T-helper 9 cell (primary cell): ENCODE results near the gene SCAMP4.
A peak's percentile ranks its signal among the peaks of the same experiment; 100 is the strongest.

Experiments used
- DNase-seq: peaks from one replicate; pipeline ENCODE4 v3.0.0-alpha.2; 2020

SCAMP4 gene

DNA sequence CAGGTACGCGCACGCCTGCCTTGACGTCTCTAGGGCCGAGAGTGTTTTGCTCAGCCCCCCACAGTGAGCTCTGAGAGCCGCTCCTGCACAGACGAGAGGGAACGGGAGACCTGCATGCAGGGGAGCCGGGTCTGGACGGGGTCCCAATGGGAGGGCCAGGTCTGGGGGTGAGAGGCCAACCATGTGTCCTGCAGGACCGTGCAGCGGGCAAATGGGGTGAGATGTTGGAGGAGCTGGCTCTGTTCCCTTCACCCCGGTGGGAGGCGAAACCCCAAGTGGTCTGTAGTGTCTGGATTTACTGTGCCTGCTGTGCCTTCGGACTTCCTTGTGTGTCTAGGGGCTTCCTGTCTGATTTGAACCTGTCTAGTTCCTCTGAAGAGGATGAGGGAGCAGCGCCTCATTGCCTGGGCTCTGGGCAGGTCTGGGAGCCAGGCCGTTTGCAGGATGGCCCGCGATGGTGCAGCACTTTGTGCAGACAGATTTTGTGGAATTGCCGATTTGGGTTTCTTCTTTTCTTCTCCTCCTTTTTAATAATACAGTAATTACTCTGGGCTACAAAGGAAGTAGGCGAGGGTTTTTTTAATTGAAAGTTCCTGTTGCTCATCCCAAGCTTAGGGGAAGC, 37.8 kb downstream of the SCAMP4 start:
- DNase-seq: peak; percentile 36

DNA sequence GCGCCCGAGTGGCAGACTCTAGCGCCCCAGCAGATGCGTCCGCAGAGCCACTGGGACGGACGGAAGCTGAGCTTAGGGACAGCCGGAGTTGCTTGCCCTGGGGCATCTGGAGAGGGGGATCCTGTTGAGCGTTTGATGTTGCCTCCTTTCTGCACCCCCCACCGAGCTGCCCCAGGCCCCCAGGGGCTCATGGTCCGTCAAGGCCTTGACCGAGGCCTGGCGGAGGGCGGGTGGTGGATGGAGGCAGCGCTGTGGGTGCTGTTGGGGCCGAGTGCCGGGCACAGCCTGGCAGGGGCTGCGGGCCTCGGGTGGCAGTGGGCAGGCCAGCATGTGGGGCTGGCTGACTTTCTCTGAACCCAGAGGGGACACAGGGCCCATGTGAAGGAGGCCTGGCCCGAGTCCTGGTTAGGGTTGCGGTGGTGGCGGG, 38.5 kb downstream of the SCAMP4 start:
- DNase-seq: no peak

DNA sequence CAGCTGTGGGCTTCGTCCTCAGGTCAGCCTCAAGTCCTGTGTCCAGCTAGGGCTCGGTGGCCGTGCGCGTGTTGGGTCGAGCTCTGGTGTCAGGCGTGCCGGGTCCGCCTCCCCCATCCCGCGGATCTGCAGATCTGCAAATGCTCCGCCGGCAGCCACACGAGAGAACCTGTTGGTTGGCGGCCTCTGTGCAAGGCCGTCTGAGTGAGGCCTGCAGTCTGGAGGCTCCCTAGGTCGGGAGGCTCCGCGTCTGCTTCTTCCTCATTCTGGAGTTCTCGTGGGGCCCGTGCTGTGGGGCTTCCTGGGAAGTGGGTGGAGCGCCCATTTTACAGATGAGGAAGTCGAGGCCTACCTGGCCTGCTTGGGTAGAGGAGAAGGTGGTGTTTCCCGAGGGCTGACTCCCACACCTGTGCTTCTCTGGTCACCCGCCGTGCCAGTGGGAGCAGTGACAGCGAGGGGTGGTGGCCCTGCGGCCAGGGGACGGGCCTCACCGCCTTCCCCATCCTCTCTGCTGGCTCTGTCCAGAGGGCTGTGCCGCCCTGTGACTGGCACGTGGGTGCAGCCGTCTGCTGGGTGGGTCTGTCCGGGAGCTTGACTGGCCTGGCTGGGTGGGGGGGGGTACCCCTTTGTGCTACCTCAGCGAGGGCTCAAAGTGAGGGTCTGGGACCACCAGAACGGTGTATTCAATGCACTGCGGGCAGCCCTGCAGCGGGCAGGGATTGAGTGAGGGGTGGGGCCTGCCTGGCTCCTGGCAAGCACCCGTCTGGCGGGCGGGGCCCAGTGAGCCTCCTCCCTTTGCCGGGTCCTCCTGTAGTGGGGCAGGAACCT, 39.1 kb downstream of the SCAMP4 start:
- DNase-seq: no peak

DNA sequence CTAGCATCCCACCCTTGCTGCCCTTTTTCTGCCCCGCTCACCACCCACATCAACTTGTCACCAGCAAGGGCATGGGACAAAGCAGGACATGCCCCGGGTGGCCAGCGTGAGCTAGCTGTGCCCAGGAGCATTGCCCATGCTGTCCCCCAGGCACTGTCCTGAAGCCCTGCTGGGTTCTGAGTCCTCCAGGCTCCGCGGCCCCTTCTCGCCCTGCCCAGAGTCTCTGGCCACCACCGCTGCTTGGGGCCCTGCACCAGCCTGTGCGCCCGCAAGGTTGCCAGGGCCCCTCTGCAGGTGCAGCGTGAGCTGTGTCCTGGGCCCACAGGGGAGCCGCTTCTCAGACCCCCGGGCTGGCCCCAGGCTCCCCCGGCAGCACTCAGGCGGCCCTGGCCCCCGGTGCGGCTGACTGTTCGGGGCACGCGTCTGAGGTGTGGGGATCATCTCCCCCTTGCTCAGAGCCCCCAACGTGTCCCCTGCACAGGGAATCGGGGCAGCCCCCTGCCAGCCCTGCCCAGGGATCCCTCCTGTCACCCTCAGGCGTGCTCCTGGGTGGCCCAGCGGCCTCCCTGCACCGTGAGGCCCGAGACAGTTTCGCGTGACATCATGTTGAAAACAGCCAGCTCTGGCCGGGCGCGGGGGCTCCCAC, 39.8 kb downstream of the SCAMP4 start:
- no peak for DNase-seq

DNA sequence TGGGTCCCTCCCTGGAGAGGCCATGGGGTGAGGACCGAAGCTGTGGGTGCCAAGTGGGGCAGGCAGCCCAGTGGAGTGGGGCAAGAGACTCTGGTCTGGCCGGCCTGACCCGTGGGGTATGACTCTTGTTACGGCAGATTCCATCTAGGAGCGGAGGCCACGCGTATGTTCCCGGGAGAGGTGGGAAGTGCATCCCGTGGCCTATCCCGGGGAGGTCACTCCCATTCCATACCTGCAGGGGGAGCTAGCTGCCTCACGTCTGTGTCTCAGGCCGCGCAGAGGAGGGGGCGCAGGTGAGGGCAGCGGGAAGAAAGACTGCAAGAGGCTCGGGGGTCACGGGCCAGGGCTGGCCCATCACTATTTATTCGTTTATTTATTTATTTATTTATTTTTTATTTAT, 40.7 kb downstream of the SCAMP4 start:
- no peak for DNase-seq

DNA sequence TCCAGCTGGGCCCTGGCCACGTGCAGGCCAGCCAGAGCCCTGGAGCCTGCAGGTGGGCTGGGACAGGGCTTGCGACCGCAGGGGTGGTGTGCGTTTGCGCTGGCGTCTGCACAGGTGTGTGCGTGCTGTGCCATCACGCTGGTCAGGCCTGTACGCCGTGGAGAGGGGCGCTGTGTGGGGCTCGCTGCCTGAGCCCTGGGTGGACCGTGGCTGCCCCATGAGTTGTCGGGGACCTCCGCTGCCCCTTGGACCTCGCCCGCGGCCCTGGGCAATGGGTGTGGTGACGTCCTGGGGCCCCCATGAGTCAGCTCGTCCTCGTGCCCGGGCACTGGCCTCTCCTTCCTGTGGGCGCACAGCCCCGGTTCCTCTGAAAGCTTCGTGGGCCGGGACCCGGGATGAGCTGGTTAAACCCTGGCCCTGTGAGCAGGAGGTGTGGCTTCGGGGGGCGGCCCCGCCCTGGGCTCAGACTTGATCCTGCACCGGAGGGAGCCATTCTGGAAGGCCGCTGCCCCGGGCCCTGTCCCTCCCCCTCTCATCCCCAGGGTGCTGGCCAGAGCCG, 42.5 kb downstream of the SCAMP4 start:
- no peak for DNase-seq

DNA sequence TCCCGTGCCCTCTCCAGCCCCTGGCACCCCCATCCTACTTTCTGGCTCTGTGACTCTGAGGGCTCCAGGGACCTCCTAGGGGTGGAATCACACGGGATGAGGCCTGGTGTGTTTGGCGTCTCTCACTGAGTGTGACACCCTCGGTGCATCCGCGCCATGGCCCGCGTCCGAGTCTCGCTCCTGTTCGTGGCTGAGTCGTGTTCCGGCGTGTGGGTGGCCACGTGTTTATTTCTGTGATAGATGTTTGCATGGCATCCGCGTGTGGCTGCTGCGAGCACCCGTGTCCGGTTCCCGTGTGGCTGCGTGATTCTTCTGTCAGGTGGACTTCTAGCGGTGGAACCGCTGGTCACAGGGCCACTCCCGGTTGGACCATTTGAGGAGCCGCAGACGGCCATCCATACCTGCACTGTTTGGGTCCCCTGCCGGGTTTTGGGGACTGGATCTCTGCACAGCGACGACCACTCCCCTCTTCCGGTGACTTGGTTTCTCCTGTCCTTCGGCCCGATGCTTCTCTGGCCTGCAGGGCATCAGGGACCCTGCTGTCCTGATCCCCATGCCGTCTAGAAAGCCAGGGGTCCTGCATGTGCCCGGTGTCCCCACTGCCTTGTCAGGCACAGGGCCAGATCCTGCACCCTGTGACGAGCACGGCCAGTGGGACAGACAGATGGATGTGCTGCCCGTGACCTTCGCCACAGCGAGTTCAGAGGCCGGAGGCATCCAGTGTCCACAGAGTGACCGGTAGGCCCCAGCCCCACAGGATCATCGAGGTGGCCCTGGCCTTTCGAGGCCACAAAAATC, 44.3 kb downstream of the SCAMP4 start:
- no peak for DNase-seq

DNA sequence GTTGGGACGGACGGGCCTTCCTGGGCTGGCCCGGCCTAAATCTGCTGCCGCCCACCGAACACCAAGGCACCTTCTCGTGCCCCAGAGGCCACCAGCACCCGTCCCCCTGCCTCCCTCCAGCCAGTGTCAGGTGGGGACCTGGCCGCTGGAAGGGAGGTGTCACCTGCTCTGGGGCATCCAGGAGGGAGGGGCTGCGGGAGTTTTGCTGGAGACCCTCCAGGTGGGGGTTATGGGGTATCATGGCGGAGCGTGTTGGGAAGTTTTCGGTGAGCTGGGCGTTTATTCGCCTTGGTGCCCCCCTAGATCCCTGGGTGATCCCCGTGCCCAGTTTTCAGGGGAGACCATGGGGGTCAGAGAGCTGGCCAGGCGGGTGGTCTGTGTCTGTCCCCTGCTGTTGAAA, 45.4 kb downstream of the SCAMP4 start:
- DNase-seq: no peak

DNA sequence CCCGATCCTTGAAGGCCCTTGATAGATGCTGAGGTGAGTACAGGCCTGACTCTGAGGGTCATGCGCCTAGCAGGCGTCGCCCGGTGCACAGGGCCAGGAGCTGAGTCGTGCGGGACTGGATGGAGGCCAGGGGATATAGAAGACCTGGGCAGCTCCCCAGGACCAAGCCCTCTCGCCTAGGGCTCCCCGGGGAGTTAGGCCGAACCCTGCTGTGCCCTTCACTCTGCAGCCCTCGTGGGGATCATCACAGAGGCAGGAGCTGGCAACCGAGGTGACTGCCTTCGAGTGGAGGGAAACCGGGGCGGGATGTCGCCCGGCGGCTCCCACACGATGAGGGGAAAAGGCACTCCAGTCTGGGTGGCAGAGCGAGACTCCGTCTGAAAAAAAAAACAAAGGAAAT, 47.4 kb downstream of the SCAMP4 start:
- DNase-seq: no peak

DNA sequence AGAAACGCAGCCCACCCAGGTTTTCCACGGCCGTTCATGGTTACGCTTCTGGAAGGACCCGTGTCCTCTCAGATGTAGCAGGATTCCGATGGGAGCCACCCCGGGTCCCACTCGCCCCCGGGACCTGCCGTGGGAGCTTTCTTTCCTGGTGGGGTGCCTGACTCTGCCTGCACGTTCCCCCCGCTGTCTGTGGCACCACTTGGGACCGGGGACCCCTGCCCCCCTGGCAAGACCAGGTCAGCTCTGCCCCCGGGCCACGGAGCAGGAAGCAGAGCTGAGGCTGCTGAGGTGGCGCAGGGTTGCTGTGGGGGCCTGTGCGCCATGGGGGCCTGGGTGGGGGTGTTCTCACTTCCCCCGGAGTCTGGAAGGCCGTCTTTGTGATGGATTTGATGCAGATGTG, 47.8 kb downstream of the SCAMP4 start:
- DNase-seq: no peak

DNA sequence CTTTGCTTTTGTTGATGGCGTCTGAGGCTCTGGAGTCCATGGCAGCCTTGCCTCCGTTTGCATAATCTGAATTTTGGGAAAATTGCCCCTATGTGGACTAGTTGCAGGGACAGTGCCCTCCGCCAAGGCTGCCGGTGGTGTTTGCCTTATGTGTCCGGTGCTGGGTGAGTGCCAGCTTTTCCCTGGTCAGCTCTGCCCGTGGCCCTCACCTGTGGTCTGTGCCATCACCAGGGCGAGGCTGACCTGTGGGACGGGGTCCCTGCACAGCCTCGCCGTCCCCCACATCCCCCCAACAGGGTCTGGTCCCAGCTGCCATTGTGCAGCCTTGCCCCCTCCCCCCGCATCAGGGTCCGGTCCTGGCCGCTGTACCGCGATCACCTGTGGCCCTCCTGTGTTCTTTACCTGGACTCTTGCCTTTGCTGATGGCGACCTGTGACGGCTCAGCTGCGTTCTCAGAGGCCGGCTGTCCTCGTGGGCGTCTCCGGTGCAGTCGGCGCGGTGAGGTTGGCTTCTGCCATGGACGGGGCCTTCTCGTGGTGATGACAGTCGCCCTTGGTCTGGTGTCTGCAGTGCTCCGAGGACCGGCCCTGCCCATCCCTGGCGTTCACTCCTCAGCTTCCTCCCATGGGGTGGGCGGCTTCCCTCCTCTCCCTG, 48.4 kb downstream of the SCAMP4 start:
- no peak for DNase-seq

DNA sequence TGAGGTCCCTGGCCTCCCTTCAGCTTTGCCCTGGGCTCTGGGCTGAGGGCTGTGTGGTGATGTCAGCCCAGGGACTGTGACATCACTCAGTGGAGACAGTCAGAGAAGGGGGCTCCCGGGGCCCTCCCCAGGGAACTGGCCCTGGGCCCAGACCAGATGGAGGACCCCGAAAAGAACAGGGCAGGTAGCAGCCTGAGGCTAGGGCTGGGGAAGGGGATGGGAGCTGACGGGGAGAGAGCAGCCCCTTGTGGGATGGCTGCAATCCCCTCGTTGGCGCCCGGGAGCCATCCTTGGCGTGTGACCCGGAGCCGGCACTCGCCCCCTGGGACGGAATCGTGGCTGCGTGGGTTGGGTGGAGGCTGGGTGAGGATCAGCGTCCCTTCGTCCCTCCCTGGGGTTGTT, 49.3 kb downstream of the SCAMP4 start:
- no peak for DNase-seq

DNA sequence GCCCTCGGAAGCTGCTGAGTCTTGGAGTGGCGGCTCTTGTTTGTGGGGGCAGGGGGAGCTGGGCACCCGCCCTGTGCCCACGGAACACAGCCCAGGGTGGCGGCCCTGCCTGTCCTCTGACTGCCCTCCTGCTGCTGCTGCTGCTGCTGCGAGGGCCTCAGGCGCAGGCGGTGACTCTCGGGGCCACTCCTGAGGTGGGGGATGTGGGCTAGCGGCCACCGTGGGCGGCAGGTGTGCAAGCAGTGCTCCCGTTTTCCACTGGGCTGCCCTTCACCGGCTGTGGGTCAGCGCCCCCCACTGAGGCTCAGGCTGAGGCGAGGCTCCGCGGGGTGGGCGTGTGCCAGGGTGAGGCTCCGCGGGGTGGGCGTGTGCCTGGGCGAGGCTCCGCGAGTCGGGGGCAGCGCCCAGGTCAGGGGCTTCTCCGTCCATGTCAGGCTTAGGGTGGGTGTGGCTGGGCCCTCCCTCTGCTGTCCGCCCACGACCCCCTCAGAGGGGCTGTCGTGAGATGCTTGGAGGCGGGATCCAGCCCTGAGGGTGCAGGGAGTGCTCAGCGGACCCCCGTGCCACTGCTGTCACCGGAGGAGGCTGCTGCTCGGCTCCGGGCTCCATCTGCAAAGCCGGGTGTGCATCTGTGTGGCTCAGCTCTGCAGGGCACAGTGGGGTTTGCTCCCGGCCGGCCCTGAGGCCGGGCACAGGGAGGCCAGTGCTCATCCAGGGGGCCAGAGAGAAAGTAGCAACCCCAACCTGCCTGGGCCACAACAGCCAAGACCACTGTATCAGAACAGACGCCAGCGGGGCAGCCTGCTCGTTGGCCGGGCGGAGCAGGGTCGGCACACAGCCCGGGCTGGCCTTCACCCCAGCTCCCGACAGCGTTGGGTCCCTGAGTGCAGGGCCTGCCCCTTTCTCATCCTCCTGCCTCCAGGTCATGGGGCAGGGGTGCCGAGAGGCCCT, 50.2 kb downstream of the SCAMP4 start:
- no peak for DNase-seq

DNA sequence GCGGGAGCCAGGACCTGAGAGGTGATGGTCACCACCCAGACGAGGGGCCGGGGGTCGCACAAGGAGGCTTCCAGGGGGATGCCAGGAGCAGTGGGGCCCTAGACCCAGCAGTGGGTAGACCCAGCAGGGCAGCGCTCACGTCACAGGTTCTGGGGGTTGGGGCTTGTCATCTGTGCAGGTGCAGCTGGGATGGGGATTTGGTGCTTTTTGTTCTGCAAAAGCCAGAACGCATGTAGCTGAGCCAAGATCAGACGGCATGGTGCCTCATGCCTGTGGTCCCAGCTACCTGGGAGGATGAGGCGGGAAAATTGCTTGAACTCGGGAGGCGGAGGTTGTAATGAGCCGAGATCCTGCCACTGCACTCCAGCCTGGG, 50.9 kb downstream of the SCAMP4 start:
- no peak for DNase-seq

DNA sequence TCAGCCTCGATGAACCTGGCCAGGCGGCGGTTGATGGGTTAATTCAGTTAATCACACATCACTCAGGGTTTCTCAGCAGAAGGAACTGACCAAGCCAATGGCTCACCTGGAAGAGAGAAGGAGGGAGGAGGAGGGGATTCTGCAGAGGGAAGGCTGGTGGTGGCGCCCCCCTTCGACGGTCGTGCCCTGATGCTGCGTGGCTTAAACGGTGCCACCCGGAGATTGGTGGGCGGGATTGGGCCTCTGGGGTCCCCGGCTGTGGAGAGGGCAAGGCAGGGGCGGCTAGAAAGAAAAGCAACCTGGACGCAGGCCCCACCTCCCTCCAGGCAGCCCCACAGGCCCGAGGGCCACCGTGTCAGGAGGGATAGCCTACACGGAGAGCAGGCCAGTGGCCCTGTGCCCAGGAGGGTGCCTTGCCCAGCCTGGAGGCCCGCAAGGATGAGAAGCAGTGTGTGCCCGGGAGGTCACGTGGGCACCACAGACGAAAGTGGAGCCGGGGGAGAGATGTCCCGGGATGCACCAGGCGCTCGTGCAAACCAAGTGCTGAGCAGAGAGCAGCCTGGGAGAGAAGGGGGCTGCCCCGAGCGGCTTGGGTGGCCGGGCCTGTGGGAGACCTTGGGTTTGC, 51.8 kb downstream of the SCAMP4 start:
- no peak for DNase-seq

DNA sequence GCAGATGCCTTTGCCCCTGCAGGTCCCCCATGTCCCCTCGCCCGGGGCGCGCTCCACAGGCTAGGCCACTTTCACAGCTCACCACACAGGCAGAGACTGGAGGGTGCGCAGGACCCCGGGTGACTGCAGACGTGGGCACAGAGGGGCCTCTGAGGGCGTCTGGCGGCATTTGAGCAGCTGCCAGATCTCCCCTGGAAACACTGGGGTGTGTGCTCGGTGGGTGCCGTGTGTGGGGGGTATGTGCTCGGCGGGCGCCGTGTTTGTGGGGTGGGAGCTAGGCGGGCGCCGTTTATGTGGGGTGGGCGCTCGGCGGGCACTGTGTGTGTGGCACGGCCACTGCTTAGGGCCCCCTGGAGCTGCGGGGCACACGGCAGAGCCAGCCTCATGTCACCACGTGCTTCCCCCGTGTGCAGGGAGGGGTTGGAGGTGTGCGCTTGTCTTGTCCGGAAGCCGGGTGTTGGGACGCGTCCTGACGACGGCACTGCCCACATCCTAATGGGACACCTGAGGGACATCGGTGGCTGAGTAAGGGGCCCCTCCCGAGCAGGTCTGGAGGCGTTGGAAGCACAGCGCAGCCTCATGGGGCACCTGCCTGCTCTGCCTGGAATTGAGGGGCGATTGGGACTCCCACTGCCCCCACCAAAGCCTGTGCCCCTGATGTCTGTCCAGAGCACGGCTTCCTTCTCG, 52.5 kb downstream of the SCAMP4 start:
- DNase-seq: no peak

DNA sequence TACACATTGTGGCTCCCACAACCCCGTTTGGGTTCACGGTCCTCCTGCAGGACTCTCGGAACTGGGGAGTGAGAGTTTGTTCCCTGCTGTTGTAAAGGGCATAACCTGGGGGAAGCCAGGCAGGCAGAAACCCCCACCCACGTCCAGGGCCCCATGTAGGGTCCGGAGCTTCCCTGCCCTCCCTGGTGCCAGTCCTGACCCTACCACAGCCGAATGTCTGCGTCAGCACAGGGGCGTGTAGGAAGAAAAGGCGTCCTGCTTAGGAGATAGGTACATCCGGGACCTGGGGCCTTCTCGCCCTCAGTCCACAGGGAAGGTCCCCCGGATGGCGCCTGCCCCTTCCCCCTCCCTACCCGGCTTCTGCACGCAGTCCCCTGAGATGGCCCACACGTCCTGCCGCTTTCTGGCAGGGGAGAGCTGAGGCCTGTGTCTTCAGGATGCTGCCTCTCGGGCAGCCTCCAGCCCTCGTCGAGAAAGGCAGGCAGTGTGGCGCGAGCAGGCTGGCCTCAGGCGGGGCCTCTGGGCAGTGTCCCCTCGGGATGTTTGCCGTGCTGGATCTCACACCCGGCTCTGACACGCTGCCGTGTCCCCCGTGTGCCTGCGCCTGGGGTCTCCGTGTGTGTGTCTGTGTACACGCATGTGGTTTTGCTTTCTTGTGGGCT, 54.9 kb downstream of the SCAMP4 start:
- DNase-seq: no peak

DNA sequence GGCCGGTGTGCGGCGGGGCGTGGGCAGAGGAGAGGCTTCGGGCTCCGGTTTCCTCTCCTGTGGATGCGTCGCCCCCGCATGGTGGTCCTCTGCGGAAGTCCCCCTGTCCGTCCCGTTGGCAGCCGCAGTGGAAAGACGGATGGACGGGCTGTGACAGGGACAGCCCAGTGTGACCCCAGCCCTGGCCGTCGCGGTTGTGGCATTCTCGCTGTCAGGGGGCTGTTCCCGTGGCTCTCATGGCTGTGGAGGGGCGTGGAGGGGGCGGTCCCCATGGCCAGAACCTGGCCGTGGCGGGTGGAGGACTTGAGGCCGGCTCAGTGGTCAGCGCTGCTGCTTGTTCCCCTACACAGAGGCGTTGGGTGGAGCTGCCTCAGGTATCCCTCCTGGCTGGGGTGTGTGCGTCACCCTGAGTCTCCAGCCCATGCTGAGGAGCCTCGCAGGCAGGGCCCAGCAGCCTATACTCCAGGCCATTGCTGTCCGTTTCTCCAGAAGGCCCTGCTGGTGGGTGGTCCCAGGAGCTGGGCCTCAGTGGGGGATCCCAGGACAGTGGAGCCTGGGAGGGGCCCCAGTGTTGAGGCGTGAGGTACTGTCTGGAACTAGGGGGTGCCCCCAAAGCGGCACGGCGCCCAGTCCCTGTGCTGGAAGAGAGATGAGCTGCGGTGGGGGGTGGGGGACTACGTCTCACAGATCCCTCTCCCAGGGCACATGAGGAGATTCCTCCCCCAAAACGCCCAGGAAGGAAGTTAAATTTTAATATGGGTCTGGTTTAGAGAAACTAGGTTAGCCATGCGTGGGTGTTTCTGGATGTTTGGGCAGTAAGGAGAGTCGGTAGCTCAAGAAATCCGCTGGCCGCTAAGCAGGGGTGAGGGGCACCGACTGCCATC, 56.0 kb downstream of the SCAMP4 start:
- no peak for DNase-seq
